Bone marrow (tissue), 2 donors: Measurements from ENCODE around the gene SRSF7.
"Not testable (repeated sequence)": the region's sequence is repeated elsewhere in the genome, so short reads cannot be mapped to it uniquely, and the experiment has no call there.

Experiments
- DNase-seq, 2 donors: peaks; one replicate each; lab custom pipeline; 2025; lab: John Stamatoyannopoulos, UW

SRSF7 gene

DNA sequence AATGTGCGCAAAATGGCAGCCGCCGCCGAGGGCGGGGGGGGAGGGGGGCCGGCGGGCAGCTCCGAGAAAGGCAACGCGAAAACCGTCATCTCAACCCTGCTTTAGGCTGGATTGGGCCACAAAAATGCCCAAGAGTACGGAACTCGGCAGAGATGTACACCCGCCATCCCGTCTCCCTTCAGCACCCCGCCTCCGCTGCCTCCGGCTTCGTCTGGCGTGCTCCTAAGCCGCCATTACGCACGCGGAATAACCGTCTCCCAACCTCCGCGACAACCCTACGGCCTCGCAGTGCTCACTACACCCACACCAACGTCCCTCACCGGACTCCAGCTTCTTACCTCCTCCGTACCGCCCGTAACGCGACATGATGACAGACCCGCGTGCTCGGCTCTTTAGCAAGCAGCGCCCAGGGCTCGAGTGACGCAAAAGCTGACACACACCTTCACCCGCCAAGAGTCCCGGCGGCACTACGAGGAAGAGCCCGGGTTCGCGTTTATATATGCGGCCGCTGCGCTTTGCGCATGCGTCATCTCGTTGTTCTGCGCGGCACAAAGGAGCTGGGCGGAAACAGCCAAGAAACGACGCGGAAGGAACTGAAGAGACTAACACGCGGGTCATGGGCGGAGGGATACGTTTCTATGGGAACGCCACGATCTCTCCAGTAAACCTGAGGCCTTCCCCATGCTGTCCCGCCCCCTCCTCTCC is at the start of gene SRSF7:
Gene SRSF7, minus strand, starts transcription at position 471 of the 705 bp plus-strand sequence. Its CDS starts 105 bp downstream, at position 366.
- peak; percentile 97 for DNase-seq

DNA sequence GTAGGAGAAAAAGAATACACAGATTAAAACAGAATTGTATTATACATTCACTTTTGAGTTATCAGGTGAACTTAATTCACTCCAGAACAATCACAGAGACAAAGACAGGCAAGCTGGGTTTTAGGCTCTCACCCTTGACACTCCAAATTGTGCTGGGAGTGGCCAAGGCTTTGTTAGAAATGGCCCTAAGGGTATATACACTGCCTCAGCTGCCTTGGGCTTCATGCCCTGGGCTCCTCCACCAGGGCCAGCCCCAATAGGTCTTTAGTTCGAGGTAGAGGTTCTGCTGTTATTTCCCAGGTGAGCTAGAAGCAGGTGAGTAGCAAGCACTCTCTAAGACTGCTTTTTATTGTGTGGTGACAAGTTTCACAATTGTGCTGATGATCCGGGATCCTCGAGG is 46.8 kb upstream of the SRSF7 start:
- no peak for DNase-seq

DNA sequence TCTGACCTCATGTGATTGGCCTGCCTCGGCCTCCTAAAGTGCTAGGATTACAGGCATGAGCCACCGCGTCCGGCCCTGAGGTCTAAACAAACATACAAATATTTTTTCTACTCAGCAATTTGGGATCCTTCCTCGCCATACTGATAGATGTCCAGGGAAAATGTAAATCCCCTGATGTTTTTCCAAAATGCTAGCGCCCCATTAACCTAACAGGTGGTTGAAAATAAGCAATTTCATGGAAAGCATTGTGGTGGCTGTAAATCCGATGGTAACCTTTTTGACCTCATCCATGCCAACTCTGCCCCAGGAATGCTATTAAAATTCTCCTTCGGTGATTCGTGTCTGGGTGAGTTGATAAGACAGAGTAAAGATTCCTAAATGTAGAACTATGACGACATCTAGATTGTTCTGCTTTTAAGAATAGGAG is 46.1 kb upstream of the SRSF7 start:
- DNase-seq, result no peak

DNA sequence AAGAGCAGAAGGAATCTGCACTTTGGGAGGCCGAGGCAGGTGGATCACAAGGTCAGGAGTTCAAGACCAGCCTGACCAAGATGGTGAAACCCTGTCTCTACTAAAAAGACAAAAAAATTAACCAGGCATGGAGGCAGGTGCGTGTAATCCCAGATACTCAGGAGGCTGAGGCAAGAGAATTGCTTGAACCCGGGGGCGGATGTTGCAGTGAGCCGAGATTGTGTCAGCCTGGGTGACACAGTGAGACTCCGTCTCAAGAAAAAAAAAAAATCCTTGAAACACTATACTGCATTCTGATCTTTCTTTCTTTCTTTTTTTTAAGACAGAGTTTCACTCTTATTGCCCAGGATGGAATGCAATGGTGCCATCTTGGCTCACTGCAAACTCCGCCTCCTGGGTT is 43.9 kb upstream of the SRSF7 start:
- not testable (repeated sequence) for DNase-seq

DNA sequence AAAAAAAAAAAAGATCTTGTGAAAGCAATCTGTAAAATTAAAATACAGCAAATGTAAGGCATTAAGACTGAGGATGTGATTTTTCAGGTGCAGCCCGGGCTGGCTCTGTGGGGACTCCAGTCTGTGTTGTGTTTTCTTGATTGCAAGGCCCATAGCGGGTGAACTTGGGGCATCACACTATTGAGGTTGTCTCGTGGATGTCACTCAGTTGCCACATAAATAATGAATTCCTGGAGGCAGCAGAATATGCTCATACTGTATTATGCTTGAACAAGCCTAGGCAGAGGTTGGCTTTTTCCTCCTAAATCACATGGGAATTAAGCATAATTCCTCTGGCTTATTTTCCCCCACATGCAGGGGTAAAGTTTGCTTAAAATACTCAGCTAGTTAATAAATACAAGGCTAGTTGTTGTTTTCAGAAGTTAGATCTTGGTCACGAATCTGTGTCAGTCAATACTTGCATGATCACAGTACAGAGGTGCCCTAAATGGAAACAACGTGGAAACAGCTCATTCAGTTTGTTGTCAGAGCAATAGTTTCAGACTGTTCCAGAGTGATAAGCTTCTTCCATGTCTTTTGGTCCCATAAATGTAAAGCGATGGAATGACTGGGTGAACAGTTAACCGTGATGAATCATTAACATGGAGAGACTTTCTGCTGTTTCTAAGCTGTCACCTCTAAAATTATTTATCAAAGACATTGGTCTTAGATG is 43.2 kb upstream of the SRSF7 start:
- no peak for DNase-seq

DNA sequence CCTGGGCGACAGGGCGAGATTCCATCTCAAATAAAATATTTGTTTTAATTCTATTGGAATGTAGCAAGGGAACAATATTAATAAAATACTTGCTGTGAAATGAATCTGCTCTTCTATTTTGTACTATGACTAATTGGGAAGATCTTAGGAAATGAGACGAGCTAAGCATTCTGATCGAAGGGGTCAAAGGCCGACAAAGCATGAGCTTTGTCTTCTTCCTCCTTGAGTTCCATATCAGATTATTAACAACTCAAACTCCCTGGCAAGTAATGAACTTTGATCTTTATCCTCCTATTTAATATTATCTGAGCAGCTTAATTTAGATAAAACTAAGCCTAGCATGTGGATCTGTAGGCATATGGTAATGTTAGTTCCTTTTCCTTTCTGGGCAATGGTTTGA is 42.4 kb upstream of the SRSF7 start:
- DNase-seq, result no peak

DNA sequence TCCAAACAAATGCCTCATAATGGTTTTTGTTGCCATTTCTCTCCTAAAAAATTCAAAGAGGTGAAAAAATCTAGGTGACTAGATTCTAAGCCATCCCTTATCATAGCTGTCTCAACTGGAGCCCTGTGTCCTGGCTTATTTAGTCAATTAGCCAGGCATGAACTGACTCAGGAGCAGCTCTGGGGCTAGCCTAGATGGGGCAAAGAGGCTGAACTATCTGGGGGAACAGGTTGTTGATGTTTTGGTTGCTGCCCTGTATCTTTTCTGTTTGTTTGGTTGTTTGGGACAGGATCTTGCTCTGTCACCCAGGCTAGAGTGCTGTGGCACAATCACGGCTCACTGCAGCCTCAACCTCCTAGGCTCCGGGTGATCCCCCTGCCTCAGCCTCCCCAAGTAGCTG is 41.6 kb upstream of the SRSF7 start:
- DNase-seq, result no peak

DNA sequence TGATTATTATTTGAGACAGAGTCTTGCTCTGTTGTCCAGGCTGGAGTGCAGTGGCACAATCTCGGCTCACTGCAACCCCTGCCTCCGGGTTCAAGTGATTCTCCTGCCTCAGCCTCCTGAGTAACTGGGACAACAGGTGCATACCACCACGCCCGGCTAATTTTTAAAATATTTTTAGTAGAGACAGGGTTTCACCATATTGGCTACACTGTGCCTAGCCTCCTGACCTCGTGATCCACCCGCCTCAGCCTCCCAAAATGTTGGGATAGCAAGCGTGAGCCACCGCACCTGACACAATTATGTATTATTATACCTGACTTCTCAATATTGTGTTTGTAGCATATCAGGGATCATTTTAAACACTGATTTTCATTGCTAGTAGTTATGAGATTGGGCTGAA is 41.2 kb upstream of the SRSF7 start:
- not testable (repeated sequence) for DNase-seq

DNA sequence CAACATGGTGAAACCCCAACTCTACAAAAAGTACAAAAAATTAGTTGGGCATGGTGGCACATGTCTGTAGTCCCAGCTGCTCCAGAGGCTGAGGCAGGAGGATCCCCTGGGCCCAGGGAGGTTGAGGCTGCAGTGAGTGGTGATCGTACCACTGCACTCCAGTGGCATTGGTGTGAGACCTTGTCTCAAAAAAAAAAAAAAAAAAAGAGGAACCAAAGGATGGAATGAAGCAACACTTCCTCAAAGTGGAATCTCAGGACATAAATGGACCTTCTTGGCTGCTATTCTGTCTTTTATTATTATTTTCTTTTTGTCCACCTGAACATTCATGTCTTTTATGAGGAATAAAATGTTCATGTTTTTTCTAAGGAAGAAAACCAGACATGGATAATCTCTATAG is 40.6 kb upstream of the SRSF7 start:
- no peak for DNase-seq

DNA sequence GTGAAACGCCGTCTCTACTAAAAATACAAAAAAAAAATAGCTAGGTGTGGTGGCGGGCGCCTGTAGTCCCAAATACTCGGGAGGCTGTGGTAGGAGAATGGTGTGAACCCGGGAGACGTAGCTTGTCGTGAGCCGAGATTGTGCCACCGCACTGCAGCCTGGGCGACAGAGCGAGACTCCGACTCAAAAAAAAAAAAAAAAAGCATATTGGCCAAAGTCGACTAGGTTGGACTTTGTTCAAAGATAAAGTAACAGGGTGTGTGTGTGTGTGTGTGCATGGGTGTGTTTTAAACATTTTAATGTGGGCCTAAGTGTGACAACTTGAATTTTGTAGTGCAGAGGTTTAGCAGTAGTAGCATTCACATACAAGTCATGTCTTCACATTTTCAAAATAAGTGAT is 38.5 kb upstream of the SRSF7 start:
- DNase-seq, result no peak

DNA sequence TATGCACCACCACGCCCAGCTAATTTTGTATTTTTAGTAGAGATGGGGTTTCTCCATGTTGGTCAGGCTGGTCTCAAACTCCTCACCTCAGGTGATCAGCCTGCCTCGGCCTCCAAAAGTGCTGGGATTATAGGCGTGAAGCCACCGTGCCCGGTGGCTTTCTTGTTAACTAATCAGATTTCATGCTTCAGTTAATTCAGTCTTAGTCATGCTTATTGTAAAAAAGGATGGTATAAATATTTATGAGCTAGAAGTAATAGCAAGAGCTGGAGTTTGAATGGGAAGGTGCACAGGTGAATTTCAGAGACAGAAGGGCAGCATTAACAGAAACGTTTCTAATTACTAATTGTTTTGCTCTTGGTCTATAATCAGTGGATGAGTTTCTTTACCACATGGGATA is 37.1 kb upstream of the SRSF7 start:
- no peak for DNase-seq

DNA sequence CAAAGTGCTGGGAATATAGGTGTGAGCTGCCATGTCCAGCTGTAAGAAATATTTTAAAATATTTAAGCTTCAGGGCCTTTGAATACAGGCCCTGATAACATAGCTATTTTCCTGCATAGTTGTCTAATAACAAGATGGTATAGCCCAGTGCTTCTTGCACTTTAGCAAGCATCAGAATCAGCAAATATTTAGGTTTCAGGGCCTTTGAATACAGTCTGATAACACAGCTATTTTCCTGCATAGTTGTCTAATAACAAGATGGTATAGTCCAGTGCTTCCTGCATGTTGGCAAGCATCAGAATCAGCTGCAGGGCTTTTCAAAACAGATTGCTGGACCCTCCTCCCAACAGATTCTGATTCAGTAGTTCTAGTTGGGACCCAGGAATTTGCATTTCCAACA is 32.4 kb upstream of the SRSF7 start:
- no peak for DNase-seq

DNA sequence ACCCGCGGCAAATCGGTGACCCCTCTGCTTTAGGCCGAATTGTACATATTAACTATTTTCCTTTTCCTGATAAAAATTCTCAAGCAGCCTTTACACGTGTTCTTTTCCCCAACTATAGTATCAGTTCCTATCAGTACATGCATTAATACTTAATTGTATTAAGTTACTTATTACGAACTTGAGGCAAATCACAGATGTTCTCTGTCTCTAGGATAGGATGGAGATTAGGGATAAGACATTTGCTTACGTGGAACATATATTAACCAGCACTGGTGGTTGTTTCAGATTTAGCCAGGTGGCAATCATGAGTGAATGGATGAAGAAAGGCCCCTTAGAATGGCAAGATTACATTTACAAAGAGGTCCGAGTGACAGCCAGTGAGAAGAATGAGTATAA is 27.5 kb upstream of the SRSF7 start:
- DNase-seq, result no peak

DNA sequence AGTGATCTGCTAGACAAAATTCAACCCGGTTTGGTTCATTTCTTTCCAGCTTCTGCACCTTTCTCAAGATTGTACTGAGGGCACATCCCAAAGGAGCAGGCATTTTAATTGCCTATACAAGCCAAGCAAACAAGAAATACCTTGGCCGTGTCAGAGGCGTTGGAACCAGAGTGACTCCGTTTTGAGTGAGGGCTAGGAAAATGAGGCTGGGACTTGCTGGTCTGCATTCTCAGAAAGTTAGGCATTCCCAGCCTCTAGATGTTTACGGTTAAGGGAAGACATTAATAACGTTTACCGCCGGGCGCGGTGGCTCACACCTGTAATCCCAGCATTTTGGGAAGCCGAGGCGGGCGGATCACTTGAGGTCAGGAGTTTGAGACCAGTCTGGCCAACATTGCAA is 25.4 kb upstream of the SRSF7 start:
- DNase-seq, result no peak

DNA sequence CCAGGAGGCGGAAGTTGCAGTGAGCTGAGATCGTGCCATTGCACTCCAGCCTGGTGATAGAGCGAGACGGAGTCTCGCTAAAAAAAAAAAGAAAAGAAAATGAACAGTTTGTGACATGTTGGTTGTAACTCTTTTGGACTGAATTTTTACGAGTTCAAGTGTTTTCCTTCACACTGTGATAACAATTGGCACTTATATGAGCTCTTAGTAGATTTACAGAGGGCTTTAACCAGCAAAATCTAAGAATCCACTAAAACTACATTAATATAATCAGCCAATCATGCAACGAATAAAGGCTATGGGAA is 24.7 kb upstream of the SRSF7 start:
- DNase-seq, result no peak

DNA sequence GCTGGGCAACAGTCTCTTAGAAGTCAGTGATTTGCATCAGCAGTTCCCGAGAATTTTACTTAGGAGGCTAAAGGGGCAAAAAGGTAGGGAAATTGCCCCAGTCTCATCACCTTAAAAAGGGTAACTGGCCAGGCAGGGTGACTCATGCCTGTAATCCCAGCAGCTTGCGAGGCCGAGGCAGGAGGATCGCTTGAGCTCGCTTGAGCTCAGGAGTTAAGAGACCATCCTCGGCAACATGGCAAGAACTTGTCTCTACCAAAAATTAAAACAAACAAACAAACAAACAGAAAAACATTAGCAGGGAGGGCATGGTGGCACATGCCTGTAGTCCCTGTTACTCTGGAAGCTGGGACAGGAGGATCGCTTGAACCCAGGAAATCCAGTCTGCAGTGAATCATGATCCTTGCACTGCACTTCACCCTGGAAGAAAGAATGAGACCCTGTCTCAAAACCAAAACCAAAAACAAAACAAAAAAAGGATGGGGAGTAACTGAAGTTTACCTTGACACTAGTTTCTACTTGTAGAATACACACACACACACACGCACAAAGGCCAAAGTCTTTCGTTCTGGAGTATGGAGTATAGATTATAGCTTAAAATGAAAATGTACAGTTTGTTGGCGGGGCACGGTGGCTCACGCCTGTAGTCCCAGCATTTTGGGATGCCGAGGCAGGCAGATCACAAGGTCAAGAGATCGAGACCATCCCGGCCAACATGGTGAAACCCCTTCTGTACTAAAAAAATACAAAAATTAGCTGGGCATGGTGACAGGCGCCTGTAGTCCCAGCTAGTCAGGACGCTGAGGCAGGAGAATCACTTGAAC is 24.1 kb upstream of the SRSF7 start:
- no peak for DNase-seq

DNA sequence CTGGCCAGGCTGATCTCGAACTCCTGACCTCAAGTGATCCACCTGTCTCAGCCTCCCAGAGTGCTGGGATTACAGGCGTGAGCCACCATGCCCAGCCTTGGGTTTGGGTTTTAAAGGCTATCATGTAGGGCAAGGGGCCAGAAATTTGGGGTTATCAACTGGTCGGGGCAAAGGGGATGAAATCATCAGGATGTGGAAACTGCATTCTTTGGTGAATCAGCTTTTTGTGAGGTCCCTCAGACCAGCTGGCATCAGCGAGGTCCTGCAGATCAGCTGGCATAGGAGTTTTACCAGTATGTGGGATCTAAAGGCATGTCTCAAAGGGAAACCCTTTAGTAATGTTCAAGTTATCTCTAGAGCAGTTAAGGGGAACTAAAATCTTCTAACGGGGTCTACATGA is 20.5 kb upstream of the SRSF7 start:
- no peak for DNase-seq

DNA sequence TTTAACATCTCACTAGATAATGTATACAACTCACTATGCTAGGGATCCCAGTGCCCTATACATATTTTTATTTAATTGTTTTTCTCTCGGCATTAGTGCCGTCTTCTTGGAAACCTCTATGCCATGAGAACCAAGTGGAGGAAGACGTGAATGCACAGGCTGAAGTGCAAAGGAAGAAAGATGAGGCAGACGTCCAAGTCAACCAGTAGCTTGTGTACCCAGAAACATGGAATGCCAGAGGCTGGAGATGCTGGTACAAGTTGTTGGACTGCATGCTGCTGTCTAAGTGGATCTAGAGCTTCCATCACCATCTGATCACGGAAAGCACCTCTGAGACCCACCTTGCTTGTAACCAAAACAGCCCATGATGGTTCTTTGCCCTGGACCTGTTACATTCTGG is 14.4 kb upstream of the SRSF7 start:
- no peak for DNase-seq

DNA sequence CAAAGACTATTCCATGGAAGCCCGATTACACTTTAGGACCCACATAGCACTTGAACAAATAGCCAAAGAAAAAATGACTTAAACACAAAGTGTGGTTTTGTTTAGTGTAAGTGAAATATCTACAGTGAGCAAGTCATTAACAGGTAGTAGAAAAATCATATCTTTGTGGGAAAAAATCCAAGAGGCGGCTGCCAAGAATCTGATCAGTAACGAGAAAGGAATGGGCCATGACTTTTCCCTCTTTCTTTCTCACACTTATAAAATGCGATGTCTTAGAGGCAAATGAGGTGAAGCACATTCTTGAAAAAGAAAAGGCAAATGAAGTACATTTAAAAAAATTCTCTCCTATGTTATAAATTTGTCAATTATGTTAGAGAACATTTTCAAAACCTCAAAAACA is 14.0 kb upstream of the SRSF7 start:
- no peak for DNase-seq

DNA sequence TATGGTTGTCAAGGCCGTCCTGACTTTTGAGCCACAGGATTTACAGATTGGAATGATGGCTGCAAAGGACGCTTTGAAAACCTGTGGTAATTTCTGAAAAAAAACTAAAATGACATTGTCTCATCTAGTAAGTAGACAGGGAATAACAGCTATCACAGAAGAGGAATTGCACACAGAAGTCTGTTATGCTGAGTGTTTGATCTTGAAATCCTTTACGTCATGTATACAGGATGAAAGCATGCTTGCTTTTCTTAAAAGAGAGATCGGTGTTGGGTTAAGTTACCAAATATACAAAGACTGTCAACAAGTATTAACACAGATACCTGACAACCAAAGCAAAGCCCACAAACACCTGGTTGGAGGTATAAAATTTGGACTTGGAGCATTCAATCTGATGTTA is 12.6 kb upstream of the SRSF7 start:
- no peak for DNase-seq

DNA sequence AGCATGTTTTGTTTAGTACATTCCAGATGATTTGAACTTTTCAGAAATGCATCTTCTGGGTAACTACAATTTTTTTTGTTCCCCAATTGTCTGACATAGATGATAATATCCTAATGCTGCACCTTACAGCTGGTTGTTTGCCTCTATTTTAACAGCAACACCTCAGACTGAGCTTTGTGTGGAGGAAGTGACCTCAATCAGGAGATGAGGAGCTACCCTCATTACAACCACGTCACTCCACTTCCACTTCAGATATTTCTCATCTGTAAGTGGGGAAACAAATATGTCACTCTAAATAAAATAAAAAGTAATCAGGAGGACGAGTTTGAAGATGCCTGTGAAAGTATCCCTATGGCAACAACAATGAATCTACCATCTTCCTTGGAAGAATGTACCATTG is 12.1 kb upstream of the SRSF7 start:
- DNase-seq, result no peak

DNA sequence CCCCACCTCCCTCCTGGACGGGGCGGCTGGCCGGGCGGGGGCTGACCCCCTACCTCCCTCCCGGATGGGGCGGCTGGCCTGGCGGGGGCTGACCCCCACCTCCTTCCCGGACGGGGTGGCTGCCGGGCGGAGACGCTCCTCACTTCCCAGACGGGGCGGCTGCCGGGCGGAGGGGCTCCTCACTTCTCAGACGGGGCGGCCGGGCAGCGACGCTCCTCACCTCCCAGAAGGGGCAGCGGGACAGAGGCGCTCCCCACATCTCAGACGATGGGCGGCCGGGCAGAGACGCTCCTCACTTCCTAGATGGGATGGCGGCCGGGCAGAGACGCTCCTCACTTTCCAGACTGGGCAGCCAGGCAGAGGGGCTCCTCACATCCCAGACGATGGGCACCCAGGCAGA is 4.7 kb upstream of the SRSF7 start:
- not testable (repeated sequence) for DNase-seq

DNA sequence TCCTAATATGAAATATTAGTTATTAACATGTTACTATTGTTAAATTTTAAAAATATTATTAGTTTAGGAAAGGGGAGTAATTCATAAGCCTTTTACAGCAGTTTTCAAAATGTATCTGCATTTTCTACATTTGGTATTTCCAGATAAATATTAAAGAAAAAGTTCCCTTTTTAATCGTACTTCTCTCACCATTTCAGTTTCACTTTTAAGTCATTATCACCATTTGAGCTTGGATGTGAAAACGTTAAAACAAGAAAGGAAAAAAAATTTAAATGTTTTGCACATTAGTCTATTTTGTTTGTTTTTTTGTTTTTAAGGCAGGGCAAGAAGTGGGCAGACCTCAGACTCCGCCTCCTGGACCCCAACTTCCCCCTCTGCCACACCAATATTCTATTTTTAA is 3.3 kb upstream of the SRSF7 start:
- no peak for DNase-seq
